Femur (tissue), 1 donor: ENCODE data around the gene EPHA5.

Experiments used
- DNase-seq: peaks from one replicate; pipeline ENCODE4 v3.0.0-alpha.2; 2017

EPHA5 gene

GRCh38 chr4:65670331-65671031 lies at the start of gene EPHA5:
Gene EPHA5 (minus strand): TSS chr4:65670489. CDS start chr4:65669742, 747 bp downstream.
- peak; percentile 88 for DNase-seq

- no peak for DNase-seq
Observed at GRCh38 chr4:65719635-65720034, 49.3 kb upstream of the EPHA5 start.

GRCh38 chr4:65698631-65699030 lies 28.3 kb upstream of the EPHA5 start:
- no peak for DNase-seq

GRCh38 chr4:65696436-65696835 lies 26.1 kb upstream of the EPHA5 start:
- DNase-seq = no peak

- DNase-seq = no peak
Observed at GRCh38 chr4:65671372-65671771, 1.1 kb upstream of the EPHA5 start.

- DNase-seq = no peak
Observed at GRCh38 chr4:65670020-65670330, 314 bp downstream of the EPHA5 start.

- peak; percentile 23 for DNase-seq
Observed at GRCh38 chr4:65669111-65670019, 924 bp downstream of the EPHA5 start.

GRCh38 chr4:65668201-65669089 lies 1.8 kb downstream of the EPHA5 start:
- peak; percentile 32 for DNase-seq

- no peak for DNase-seq
Observed at GRCh38 chr4:65667506-65668041, 2.7 kb downstream of the EPHA5 start.

GRCh38 chr4:65665771-65666523 lies 4.3 kb downstream of the EPHA5 start:
- no peak for DNase-seq

- no peak for DNase-seq
Observed at GRCh38 chr4:65661471-65661870, 8.8 kb downstream of the EPHA5 start.

- DNase-seq = no peak
Observed at GRCh38 chr4:65658117-65658516, 12.2 kb downstream of the EPHA5 start.

GRCh38 chr4:65656008-65656407 lies 14.3 kb downstream of the EPHA5 start:
- no peak for DNase-seq

- no peak for DNase-seq
Observed at GRCh38 chr4:65654976-65655375, 15.3 kb downstream of the EPHA5 start.

GRCh38 chr4:65653740-65654361 lies 16.4 kb downstream of the EPHA5 start:
- no peak for DNase-seq

- DNase-seq = no peak
Observed at GRCh38 chr4:65651751-65652150, 18.5 kb downstream of the EPHA5 start.

GRCh38 chr4:65651031-65651430 lies 19.3 kb downstream of the EPHA5 start:
- no peak for DNase-seq

GRCh38 chr4:65646136-65646535 lies 24.2 kb downstream of the EPHA5 start:
- DNase-seq = no peak

GRCh38 chr4:65645185-65645584 lies 25.1 kb downstream of the EPHA5 start:
- DNase-seq = no peak

- DNase-seq = no peak
Observed at GRCh38 chr4:65635051-65635821, 35.1 kb downstream of the EPHA5 start.

- no peak for DNase-seq
Observed at GRCh38 chr4:65624651-65625050, 45.6 kb downstream of the EPHA5 start.
